Lung (tissue), 12 donors: Measurements from ENCODE around the gene ASAP2. TPM values are rescaled to one million over a fixed set of nuclear protein-coding genes. Genes with fewer than 3 reads are reported as not detected.

Source experiments
- ATAC-seq: fragments of 200-7000 bp; cut with Tn5 transposase; one replicate; pipeline ENCODE4 v1.9.1; 2020; ENCODE audit warnings: moderate number of reproducible peaks; ENCODE audit not compliant: insufficient read depth, low FRiP score
- DNase-seq, 3 donors: peaks; one replicate each; pipeline ENCODE4 v3.0.0-alpha.2; 2013 to 2017
- H3K27ac ChIP-seq, 2 donors: one replicate each; pipeline ENCODE4 v1.5.1; 2013; ENCODE audit warnings: mild to moderate bottlenecking in 2 of 2, moderate library complexity in 2 of 2, control low read depth in 1 of 2, inconsistent platforms in 1 of 2, low read depth in 1 of 2, low read length in 1 of 2
- H3K27me3 ChIP-seq, 3 donors: one replicate each; pipeline ENCODE4 v1.5.1; 2013; ENCODE audit warnings: low read length in 2 of 3; ENCODE audit not compliant: control insufficient read depth in 3 of 3, insufficient read depth in 3 of 3
- H3K36me3 ChIP-seq, 4 donors: one replicate each; pipeline ENCODE4 v1.5.1; 2013; ENCODE audit warnings: low read length in 4 of 4, mild to moderate bottlenecking in 1 of 4, moderate library complexity in 1 of 4; ENCODE audit not compliant: control insufficient read depth in 4 of 4, insufficient read depth in 4 of 4
- H3K4me1 ChIP-seq, 5 donors: one replicate each; pipeline ENCODE4 v1.5.1; 2013; ENCODE audit warnings: low read length in 5 of 5, mild to moderate bottlenecking in 2 of 5, moderate library complexity in 1 of 5; ENCODE audit not compliant: control insufficient read depth in 5 of 5, insufficient read depth in 5 of 5
- H3K4me3 ChIP-seq: one replicate; pipeline ENCODE4 v1.5.1; 2013; ENCODE audit warnings: mild to moderate bottlenecking, control low read depth, moderate library complexity
- H3K9ac ChIP-seq, 2 donors: one replicate each; pipeline ENCODE4 v1.5.1; 2013; ENCODE audit warnings: low read length in 2 of 2, control low read depth in 1 of 2; ENCODE audit not compliant: insufficient read depth in 1 of 2
- H3K9me3 ChIP-seq, 4 donors: one replicate each; pipeline ENCODE4 v1.5.1; 2013; ENCODE audit warnings: low read length in 3 of 4, mild to moderate bottlenecking in 1 of 4, moderate library complexity in 1 of 4; ENCODE audit not compliant: control insufficient read depth in 4 of 4, insufficient read depth in 3 of 4
- CTCF ChIP-seq: IDR thresholded peaks from 2 replicates; pipeline ENCODE4 v1.5.1; 2012; ENCODE audit warnings: mild to moderate bottlenecking; ENCODE audit errors: control extremely low read depth, extremely low read depth
- WGBS, 2 donors: extraction: QIAGEN DNeasy Blood & Tissue Kit; methylation state at CpG; one replicate each; pipeline ENCODE4 v1.1.7; 2013; 5-methylcytosine and 5-hydroxymethylcytosine counted together
- polyA plus RNA-seq, 2 donors: library from polyadenylated mRNA; stranded (reverse); fragments of 200-250 nt; gene quantifications; one replicate each; pipeline ENCODE4 v1.2.1, GENCODE V29; 2013
- total RNA-seq, 2 donors: library from RNA; depleted of rRNA in 1 of 2; stranded (reverse); fragments of >200 nt in 1 of 2; gene quantifications; one replicate each; pipeline ENCODE4 v1.2.1, GENCODE V29; 2014 to 2021
- donor health status: control.
- donor health status: control.
- donor health status: Bipolar disorder and iron deficiency.
- donor health status: healthy.
- donor health status: DM: yes; HTN: yes; CAD: no.

Gene ASAP2
- total and polyA plus RNA-seq, 4 donors = 7.4 to 30.9 (median 17.0) TPM

GRCh38 chr2:9212661-9213411 lies 6.2 kb downstream of the ASAP2 start:
- Histone ChIP-seq H3K4me1 (peaks cover 7 to 31% (median 10%) of the 10 kb centered on the region in 5 donors), H3K9me3 (no peaks in the 10 kb centered on the region), H3K27me3 (no peaks in the 10 kb centered on the region), H3K9ac (no peak overlapping the region), H3K27ac (peak overlapping the region in 1 of 2 donors; percentile 78), H3K4me3 (no peak overlapping the region), H3K36me3 (no peaks in the 10 kb centered on the region)
- TF ChIP-seq CTCF = no peak
- no peak for DNase-seq
- peak; percentile 30 for ATAC-seq
- 46 to 72% methylated on average over 19 of the region's 19 CpGs for WGBS, 2 donors

GRCh38 chr2:9213477-9214051 lies 7.0 kb downstream of the ASAP2 start:
- Histone ChIP-seq H3K4me3 (no peak overlapping the region), H3K4me1 (peaks cover 5 to 31% (median 10%) of the 10 kb centered on the region in 5 donors), H3K36me3 (no peaks in the 10 kb centered on the region), H3K9me3 (no peaks in the 10 kb centered on the region), H3K27me3 (no peaks in the 10 kb centered on the region), H3K27ac (peak overlapping the region; percentile 59 to 61), H3K9ac (no peak overlapping the region)
- ATAC-seq (no peak), DNase-seq (no peak)
- WGBS, 2 donors = 93 to 97% methylated on average over 2 of the region's 2 CpGs
- no peak for TF ChIP-seq CTCF

GRCh38 chr2:9214873-9215272 lies 8.3 kb downstream of the ASAP2 start:
- Histone ChIP-seq H3K36me3 (no peaks in the 10 kb centered on the region), H3K9me3 (no peaks in the 10 kb centered on the region), H3K9ac (no peak overlapping the region), H3K4me3 (no peak overlapping the region), H3K27me3 (no peaks in the 10 kb centered on the region), H3K27ac (no peak overlapping the region), H3K4me1 (peaks cover 0 to 31% (median 14%) of the 10 kb centered on the region in 5 donors)
- no peak for TF ChIP-seq CTCF
- DNase-seq (no peak), ATAC-seq (no peak)
- WGBS, 2 donors = 87 to 90% methylated on average over 8 of the region's 8 CpGs
